HEK293 (cell line): Measurements from ENCODE around the gene HABP4.

Source experiments
- CTCF ChIP-seq: fragments of 450-650 bp; formaldehyde crosslinking; IDR thresholded peaks from 2 replicates; pipeline ENCODE4 v1.5.1; 2016; ENCODE audit warnings: missing biosample characterization, missing genetic modification characterization
- GLIS1 ChIP-seq: fragments of 450-650 bp; formaldehyde crosslinking; IDR thresholded peaks from 2 replicates; pipeline ENCODE4 v1.5.1; 2016; ENCODE audit warnings: missing biosample characterization, missing genetic modification characterization
- TCF7L2 ChIP-seq: IDR thresholded peaks from 2 replicates; pipeline ENCODE4 v1.6.1; 2011; ENCODE audit warnings: low read depth, mild to moderate bottlenecking, inconsistent platforms, low read length, moderate library complexity, borderline replicate concordance
- ZFP3 ChIP-seq: fragments of 450-650 bp; formaldehyde crosslinking; IDR thresholded peaks from 2 replicates; pipeline ENCODE4 v1.5.1; 2016; ENCODE audit warnings: low read depth, missing biosample characterization, missing genetic modification characterization
- ZFP37 ChIP-seq: fragments of 450-650 bp; formaldehyde crosslinking; IDR thresholded peaks from 2 replicates; pipeline ENCODE4 v1.5.1; 2016; ENCODE audit warnings: missing biosample characterization, missing genetic modification characterization
- ZNF114 ChIP-seq: fragments of 450-650 bp; formaldehyde crosslinking; IDR thresholded peaks from 2 replicates; pipeline ENCODE4 v1.5.0; 2017; ENCODE audit warnings: missing biosample characterization, missing genetic modification characterization
- ZNF175 ChIP-seq: fragments of 450-650 bp; formaldehyde crosslinking; IDR thresholded peaks from 2 replicates; pipeline ENCODE4 v1.5.1; 2016; ENCODE audit warnings: missing biosample characterization, missing genetic modification characterization
- ZNF18 ChIP-seq: fragments of 450-650 bp; formaldehyde crosslinking; IDR thresholded peaks from 2 replicates; pipeline ENCODE4 v1.5.1; 2016; ENCODE audit warnings: missing biosample characterization, missing genetic modification characterization
- ZNF292 ChIP-seq: fragments of 450-650 bp; formaldehyde crosslinking; IDR thresholded peaks from 2 replicates; pipeline ENCODE4 v1.5.1; 2016; ENCODE audit warnings: low read depth, missing biosample characterization, missing genetic modification characterization, borderline replicate concordance
- ZNF391 ChIP-seq: fragments of 450-650 bp; formaldehyde crosslinking; IDR thresholded peaks from 2 replicates; pipeline ENCODE4 v1.5.1; 2016; ENCODE audit warnings: low read depth, missing biosample characterization, missing genetic modification characterization, borderline replicate concordance
- ZNF510 ChIP-seq: fragments of 450-650 bp; formaldehyde crosslinking; IDR thresholded peaks from 2 replicates; pipeline ENCODE4 v1.5.1; 2018; ENCODE audit warnings: mild to moderate bottlenecking, missing genetic modification characterization, missing biosample characterization; ENCODE audit not compliant: insufficient replicate concordance
- ZNF747 ChIP-seq: fragments of 450-650 bp; formaldehyde crosslinking; IDR thresholded peaks from 2 replicates; pipeline ENCODE4 v1.5.1; 2016; ENCODE audit warnings: missing biosample characterization, missing genetic modification characterization
- ZNF76 ChIP-seq: fragments of 450-650 bp; formaldehyde crosslinking; IDR thresholded peaks from 2 replicates; pipeline ENCODE4; 2016; ENCODE audit warnings: low read depth, missing biosample characterization, missing genetic modification characterization, borderline replicate concordance

GRCh38 chr9:96514108-96514799 lies 64.3 kb downstream of the HABP4 start:
- TF ChIP-seq ZNF18 (tag by site-specific recombination) (no peak), TCF7L2 (no peak), ZFP3 (no peak), CTCF (no peak), GLIS1 (tag by site-specific recombination) (no peak), ZNF76 (tag by site-specific recombination) (no peak), ZNF510 (no peak), ZNF292 (no peak), ZNF391 (tag by site-specific recombination) (no peak), ZFP37 (no peak), ZNF114 (tag by site-specific recombination) (no peak), ZNF747 (tag by site-specific recombination) (no peak), ZNF175 (tag by site-specific recombination) (no peak)
